NCI-H1105 (cell line): ENCODE results near the gene TRPM2.
A peak's percentile ranks its signal among the peaks of the same experiment; 100 is the strongest.

Source experiments
- DNase-seq: peaks from one replicate; lab custom pipeline; 2025; lab: John Stamatoyannopoulos, UW

TRPM2 gene

GRCh38 chr21:44353191-44353970 lies at the start of gene TRPM2:
TSS of gene TRPM2 (plus strand) at chr21:44353621. CDS start at chr21:44353701, 80 bp downstream.
- no peak for DNase-seq

- DNase-seq = no peak
Observed at GRCh38 chr21:44304011-44304616, 49.3 kb upstream of the TRPM2 start.

GRCh38 chr21:44304877-44305293 lies 48.5 kb upstream of the TRPM2 start:
- DNase-seq = peak; percentile 25

- no peak for DNase-seq
Observed at GRCh38 chr21:44305691-44306090, 47.7 kb upstream of the TRPM2 start.

GRCh38 chr21:44306936-44307704 lies 46.3 kb upstream of the TRPM2 start:
- DNase-seq = no peak

GRCh38 chr21:44310628-44311507 lies 42.6 kb upstream of the TRPM2 start:
- no peak for DNase-seq

- DNase-seq = no peak
Observed at GRCh38 chr21:44312089-44312488, 41.3 kb upstream of the TRPM2 start.

- no peak for DNase-seq
Observed at GRCh38 chr21:44312716-44313115, 40.7 kb upstream of the TRPM2 start.

- no peak for DNase-seq
Observed at GRCh38 chr21:44313451-44313850, 40.0 kb upstream of the TRPM2 start.

GRCh38 chr21:44314128-44314527 lies 39.3 kb upstream of the TRPM2 start:
- no peak for DNase-seq

GRCh38 chr21:44314561-44314960 lies 38.9 kb upstream of the TRPM2 start:
- no peak for DNase-seq

GRCh38 chr21:44315691-44316203 lies 37.7 kb upstream of the TRPM2 start:
- no peak for DNase-seq

- no peak for DNase-seq
Observed at GRCh38 chr21:44316277-44316900, 37.0 kb upstream of the TRPM2 start.

- DNase-seq = no peak
Observed at GRCh38 chr21:44317241-44317782, 36.1 kb upstream of the TRPM2 start.

- DNase-seq = no peak
Observed at GRCh38 chr21:44317871-44318270, 35.5 kb upstream of the TRPM2 start.

- DNase-seq = no peak
Observed at GRCh38 chr21:44318489-44319285, 34.7 kb upstream of the TRPM2 start.

- DNase-seq = no peak
Observed at GRCh38 chr21:44319407-44320065, 33.9 kb upstream of the TRPM2 start.

GRCh38 chr21:44320847-44321246 lies 32.6 kb upstream of the TRPM2 start:
- DNase-seq = no peak

- DNase-seq = no peak
Observed at GRCh38 chr21:44321846-44322450, 31.5 kb upstream of the TRPM2 start.
